Activated T-cell treated with anti-CD3 and anti-CD28 coated beads for 1 hour (primary cell): ENCODE data around the gene SYT11.
A peak's percentile ranks its signal among the peaks of the same experiment; 100 is the strongest.
"Not testable (repeated sequence)": the region's sequence is repeated elsewhere in the genome, so short reads cannot be mapped to it uniquely, and the experiment has no call there.

Experiments used
- DNase-seq: peaks from one replicate; pipeline ENCODE4 v3.0.0-alpha.2; 2020; ENCODE audit warnings: low read depth

The SYT11 gene, protein sequence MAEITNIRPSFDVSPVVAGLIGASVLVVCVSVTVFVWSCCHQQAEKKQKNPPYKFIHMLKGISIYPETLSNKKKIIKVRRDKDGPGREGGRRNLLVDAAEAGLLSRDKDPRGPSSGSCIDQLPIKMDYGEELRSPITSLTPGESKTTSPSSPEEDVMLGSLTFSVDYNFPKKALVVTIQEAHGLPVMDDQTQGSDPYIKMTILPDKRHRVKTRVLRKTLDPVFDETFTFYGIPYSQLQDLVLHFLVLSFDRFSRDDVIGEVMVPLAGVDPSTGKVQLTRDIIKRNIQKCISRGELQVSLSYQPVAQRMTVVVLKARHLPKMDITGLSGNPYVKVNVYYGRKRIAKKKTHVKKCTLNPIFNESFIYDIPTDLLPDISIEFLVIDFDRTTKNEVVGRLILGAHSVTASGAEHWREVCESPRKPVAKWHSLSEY

DNA sequence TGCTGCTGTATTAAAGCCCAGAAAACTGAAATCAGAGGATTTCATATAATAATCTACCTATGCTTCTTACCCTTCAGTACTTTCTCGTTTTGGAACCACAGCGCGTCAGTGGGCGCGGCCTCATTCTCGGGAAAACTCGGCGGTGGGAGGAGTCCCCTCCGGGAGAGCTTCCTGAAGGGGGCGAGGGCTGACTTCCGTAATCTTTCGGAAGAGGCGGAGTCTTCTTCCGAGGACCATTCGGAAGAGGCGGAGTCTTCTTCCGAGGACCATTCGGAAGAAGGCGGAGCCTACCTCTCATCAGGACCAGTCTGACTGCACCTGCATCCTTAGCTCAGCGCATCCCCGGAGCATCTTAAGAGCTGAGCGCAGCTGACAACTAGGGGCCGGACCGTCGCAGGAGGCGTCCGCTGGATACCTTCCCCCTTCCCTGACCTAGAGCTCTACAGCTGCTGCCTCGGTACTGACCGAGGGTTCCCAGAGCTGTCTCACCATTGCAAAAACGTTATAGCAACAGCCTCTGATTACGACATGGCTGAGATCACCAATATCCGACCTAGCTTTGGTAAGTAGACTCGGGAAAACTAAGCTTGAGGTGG lies at the start of gene SYT11:
Gene SYT11, plus strand, starts transcription at position 334 of the 596 bp plus-strand sequence. Its CDS starts 195 bp downstream, at position 529.
- peak; percentile 89 for DNase-seq

DNA sequence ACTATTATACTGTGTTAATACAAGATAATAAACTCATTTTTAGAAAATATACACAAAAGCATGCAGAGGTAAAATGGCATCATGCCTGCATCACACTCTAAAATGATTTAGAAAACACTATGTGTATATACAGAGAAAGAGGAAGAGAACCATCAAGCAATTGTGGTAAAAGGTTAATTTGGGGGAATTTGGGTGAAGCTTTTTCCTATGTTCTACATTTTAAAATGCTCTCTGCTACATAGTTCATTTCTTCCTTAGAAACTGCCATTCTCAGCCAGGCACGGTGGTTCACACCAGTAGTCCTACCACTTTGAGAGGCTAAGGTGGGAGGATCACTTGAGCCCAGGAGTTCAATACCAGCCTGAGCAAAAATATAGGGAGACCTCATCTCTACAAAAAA lies 46.5 kb upstream of the SYT11 start:
- DNase-seq, result no peak

DNA sequence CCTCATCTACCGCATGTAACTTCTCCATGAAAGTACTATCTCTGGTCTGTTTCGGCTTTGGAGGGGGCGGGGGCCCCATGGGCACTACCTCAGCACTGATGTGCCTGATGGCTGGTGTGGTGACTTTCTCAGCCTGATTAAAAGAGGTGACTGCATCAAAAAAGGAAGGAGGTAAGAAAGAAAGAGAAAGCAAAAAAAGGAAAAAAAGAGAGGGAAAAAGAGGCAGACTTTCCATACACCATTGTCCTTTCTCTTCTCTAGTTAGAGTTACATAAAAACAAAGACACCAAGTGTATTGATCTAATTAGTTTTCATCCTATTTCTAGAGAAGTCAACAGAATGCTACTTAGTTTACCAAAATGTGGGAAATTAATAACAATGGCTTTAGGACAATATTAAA lies 45.7 kb upstream of the SYT11 start:
- DNase-seq, result no peak

DNA sequence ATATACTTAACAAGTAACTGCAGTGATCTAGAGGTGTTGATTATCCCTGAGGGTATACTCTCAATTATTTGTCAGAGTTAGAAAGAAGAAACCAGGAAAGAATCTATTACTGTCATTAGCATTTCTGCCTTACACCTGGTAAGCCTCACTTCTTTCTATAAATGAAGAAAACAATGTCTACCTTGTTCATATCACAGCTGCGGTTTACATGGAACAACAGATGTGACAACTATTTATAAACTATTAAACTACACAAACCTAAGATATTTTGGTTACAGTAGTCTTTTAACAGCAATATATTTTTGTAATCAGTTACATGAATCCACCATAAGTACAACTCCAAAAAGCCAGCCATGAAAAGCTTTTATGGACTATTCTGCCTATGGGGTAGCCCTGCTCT lies 43.0 kb upstream of the SYT11 start:
- no peak for DNase-seq

DNA sequence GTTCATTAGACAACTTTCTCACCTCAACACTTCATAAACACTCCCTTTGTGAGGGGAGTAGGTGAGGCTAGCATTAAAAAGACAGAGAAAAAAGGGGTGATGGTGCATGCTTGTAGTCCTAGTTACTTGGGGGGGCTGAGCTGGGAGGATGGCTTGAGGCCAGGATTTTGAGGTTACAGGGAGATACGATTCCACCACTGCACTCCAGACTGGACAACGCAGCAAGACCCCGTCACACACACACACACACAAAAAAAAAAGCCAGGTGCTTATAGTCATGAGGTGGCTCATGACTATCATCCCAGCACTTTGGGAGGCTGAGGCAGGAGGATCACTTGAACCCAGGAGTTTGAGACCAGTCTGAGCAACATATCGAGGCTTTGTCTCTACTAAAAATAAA lies 31.9 kb upstream of the SYT11 start:
- no peak for DNase-seq

DNA sequence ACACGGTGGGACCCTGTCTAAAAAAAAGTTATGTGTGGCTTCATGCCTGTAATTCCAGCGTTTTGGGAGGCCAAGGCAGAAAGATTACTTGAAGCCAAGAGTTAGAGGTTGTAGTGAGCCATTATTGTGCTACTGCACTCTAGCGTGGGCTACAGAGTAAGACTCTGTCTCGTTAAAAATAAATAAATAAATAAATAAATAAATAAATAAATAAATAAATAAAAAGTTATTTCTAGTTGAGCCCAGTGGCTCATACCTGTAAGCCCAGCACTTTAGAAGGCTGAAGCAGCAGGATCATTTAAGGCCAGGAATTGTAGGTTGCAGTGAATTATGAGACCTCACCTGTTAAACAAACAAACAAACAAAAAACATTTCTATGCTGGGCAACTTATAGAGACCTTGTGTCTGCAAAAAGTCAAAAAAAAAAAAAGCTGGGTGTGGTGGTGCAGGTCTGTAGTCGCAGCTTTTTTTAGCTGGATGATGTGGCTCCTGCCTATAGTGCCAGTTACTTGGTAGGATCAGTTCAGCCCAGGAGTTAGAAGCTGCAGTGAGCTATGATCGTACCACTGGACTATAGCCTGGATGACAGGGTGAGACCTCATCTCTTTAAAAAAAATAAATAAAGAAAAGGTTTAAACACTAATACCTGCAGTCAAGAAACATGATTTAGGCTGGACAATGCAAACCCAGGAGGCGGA lies 27.9 kb upstream of the SYT11 start:
- no peak for DNase-seq

DNA sequence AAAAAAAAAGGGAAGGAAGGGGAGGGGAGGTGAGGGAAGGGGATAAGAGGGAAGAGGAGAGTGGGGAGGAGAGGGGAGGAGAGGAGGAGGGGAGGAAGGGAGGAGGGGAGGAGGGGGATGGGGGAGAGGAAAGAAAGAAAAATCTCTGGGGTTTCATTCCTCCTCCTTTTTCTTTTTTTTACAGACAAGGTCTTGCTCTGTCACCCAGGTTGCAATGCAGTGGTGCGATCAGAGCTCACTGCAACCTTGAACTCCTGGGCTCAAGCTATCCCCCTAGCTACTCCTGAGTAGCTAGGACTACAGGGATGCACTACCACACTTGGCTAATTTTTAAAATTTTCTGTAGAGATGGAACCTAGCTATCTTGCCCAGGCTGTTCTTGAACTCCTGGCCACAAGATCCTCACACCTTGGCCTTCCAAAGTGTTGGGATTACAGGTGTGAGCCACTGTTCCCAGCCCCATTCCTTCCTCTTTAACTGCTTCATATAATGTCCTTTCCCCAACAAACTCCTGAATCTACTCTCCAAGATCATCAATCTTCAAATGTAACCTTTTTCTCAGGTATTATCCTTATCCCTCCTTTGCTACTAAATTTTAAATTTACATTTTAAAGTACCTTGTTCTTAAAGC lies 25.6 kb upstream of the SYT11 start:
- DNase-seq, result no peak

DNA sequence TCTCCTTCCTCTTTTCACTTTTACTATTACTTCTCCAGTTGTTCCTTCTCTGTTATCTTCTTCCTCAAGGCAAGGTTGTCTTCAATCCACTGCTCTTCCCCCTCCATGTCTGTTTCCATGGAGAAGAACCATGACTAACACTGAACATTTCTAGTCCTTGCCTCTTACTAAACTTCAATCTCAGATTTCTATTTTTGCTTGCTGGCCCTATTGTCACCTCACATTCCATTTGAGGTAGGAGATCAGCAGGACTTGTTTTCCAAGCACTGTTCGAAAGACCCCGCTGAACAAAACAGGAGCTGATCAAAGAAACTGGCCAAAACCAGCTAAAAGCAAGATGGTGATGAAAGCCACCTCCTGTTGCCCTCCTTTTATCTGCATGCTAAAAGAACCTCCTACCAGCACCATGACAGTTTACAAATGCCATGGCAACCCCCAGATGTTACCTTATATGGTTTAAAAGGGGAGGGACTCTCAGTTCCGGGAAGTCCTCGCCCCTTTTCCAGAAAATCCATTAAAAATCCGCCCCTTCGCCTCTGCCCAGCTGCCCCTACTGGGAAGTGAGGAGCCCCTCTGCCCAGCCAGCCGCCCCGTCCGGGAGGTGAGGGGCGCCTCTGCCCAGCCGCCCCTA lies 25.0 kb upstream of the SYT11 start:
- DNase-seq, result no peak

DNA sequence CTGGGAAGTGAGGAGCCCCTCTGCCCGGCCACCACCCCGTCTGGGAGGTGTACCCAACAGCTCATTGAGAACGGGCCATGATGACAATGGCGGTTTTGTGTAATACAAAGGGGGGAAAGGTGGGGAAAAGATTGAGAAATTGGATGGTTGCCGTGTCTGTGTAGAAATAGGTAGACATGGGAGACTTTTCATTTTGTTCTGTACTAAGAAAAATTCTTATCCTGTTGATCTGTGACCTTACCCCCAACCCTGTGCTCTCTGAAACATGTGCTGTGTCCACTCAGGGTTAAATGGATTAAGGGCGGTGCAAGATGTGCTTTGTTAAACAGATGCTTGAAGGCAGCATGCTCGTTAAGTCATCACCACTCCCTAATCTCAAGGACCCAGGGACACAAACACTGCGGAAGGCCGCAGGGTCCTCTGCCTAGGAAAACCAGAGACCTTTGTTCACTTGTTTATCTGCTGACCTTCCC lies 24.4 kb upstream of the SYT11 start:
- not testable (repeated sequence) for DNase-seq

DNA sequence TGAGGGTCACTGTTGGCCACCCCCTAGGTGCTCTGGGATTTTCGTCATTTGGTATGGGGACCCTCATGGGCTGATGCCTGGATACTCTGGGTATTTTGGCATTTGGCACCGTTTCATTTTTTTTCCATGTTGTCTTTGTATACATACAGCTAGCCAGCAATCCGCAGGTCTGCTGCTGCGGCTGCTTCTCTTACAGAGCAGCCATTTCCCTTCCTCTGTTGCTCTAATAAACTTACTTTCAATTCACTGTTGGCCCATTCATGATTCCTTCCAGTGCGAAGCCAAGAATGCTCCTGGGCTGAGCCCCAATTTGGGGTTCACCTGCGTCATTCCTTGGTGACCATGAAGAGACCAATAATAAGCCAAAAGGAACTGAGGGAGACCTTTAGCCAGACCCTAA lies 23.8 kb upstream of the SYT11 start:
- DNase-seq, result no peak

DNA sequence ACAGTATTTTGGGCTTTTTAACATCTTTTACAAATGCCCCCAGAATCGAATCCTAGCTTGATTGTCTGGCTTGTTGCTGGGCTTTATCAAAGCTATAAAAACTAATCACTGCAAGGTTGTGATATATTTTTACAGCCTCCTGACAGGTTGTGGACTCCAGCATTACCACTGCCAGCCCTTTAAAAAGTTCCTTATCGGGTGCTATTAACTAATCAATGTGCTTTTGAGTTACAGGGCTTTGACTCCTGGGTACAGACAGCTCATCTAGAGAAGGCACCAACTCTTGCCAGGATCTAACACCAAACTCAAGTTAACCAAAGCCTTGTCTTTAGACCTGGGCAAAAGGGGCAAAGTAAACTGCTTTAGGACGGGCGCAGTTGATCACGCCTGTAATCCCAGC lies 19.0 kb upstream of the SYT11 start:
- DNase-seq, result no peak

DNA sequence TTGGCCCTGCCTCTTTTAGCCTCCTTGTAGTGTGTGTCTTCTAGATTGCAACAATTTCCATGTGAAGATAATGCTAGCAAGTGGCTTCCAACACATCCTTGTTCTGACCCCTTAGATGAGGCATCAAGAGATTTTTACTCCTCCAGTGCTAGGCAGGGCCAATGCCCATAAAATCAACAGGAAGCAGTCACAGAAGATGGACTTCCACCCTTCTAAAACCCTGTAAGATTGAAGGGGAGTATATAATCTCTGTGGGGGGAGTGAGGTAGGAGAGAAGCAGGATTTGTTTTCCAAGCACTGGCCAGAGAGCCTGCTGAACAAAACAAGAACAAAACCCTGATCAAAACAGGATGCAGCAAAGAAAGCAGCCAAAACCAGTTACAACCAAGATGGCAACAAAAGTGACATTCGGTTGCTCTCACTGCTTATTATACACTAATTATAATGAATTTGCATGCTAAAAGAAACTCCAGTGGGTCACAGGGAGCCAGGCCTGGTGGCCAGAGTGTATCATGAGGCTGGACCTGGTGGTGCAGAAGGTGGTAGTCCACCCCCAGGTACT lies 14.4 kb upstream of the SYT11 start:
- DNase-seq, result no peak

DNA sequence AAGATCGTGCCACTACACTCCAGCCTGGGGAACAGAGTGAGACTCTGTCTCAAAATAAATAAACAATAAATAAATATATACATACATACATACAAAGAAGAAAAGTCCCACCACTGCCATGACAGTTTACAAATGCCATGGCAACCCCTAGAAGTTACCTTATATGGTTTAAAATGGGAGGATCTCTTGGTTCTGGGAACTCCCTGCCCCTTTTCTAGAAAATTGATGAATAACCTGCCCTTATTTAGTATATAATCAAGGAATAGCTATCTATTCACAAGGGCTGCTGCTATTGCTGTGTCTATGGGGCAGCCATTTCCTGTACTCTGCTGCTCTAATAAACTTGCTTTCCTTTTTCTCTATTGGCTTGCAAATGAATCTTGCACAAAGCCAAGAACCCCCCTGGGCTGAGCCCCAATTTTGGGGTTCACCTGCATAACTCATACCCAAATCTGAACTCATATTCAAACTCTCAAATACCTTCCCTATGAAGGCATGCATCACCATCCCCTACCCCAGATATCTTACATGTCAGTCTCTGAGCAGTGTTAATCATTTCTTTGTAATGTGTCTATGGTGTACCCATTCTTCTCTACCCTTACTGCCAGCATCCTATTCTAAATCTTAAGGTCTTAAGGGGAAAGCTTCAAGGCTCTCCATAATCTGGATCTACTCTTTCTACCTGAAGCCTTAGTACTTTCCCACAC lies 11.4 kb upstream of the SYT11 start:
- DNase-seq, result no peak

DNA sequence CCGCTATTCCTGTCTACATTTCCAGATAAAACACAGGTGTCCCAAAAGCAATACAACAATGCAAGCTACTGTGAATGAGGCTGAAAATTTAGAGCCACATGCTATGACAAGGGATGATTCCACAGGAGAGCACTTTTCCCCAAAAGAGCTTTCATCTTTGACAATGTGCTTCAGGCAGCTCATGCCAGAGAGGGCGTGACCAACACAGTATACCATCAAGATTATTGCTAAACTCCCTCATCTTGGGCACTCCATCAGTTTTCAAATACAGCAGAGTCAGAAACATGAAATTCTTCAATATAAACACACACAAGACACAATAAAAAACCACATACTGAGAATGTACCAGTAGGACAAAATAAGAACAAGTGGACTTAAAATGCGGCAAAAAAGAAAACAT lies 9.0 kb upstream of the SYT11 start:
- no peak for DNase-seq

DNA sequence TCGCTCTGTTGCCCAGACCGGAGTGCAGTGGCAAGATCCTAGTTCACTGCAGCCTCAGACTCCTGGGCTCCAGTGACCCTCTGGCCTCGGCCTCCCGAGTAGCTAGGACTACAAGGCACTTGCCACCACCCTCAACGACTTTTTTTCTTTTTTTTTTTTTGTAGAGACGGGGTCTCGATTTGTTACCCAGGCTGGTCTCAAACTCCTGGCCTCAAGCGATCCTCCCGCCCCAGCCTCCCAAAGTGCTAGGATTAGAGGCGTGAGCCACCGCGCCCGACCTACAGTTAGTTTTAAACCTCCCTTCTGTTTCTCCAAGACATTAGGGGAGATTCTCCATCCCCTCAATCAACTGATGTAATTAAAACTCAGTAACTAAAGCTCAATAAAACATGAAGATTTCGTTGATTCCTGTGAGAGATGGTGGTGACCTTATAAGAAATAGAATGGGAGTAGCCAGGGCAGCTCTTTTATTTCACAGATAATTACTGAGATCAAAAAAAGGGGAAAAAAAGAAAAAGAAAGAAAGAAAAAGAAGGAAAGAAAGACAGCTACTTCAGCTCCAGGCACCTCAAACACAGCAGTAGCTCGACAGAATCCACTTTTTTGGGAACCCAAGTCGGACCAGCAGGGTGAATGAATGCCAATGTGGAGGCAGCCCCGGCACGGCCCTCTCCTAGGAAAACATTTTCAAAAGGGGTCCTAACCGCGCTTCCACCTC lies 3.0 kb upstream of the SYT11 start:
- DNase-seq, result no peak

DNA sequence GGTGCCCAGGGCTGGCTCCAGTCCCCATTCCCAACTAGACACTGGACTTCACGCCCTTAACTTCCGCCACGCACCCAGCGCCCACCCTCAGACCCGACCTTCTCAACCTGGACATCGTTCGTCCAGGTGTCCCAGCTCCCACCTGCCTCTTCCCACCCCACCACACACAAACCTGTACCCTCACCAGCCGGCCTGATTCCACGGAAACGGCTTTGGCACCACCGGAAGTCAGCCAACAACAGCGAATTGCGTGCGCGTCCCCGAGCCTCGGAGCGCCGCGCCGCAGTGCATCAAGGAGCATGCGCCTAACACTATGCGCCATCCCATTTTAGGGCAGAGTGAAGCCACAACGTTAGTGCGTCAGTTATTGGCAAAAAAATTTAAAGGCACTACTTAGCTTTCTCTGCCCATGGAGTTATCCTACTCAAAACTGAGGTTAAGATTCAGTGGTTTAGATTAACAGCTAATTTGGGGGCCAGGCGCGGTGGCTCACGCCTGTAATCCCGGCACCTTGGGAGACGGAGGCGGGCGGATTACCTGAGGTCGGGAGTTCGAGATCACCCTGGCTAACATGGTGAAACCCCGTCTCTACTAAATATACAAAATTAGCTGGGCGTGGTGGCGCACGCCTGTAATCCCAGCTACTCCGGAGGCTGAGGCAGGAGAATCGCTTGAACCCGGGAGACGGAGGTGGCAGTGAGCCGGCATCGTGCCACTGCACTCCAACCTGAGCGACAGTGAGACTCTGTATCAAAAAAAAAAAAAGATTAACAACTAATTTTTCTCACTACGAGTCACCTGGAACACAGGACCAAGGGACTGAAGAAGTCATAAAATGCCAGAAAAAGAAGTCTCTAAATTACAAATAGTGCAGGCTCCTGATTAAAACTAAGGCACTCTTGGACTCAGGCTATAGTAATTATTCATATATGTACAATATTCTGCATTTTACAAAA lies 2.1 kb upstream of the SYT11 start, which contains the start of gene GON4L:
Gene GON4L, minus strand, starts transcription at position 240 of the 956 bp plus-strand sequence. CDS start 3,434 bp downstream, outside the sequence.
- DNase-seq, result peak; percentile 83

DNA sequence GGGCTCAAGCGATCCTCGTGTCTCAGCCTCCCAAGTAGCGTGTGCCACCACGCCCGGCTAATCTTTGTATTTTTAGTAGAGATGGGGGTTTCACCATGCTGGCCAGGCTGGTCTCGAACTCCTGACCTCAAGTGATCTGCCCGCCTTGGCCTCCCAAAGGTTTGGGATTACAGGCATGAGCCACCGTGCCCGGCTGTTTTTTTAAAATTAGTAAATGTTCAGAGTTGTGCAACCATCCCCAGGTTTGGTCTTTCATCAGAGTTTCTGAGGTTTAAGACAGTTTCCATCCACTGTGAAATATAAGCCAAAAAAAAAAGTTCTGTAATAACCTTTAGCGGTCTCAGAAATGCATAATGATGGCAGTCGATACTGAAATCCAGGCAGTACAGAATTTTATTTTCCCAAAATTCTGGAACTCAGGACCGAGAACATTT lies 550 bp upstream of the SYT11 start:
- no peak for DNase-seq

DNA sequence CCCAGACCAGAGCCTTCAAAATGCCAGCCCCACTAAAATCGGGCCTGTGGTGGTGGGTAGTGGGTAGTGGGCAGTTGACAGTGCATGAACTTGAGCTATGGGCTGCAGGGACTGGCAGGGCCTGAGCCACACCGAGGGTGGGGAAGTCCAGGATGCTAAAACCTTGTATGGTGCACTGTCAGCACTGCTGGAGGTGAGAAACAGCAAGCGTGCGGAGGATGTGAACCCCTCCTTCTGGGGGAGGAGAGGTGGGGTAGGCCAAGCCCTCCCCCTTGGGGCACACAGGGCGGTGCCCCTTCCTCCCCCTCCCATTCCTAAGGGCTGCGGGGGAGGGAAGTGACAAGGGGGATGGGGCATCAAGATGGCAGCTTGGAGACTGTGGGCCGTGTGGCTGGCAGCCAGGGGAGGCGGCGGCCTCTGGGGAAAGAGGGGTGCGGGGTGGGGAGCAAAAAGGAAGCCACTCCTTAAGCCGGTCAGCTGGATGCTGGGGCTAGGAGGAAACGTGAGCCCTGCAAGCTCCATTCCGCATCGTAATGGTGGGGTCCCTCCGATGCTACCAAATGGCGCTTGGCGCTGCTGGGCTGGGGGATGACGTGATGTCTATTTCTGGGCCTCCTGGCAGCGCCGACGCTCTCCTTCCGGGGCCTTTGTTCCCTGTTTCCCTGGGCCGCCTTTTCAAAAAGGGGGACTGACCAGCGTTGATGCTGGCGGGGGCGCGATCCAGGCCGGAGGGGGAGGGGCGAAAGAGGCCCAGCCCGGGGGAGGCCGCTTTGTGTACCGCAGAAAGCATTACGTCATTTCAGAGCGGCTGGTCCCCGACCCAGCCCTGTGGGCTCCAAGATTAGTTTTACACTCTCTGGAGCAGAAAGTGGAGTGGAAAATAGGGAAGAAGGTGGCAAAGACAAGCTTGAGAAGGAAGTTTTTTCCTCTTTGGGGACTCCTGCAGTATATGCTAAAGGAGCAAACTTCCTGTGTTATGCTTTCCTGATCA lies 809 bp downstream of the SYT11 start:
- peak; percentile 15 for DNase-seq
